ENCODE data around the gene P4HB.

P4HB gene

GRCh38 chr17:81859906-81860755 lies at the start of gene P4HB:
Gene P4HB, minus strand, starts transcription at chr17:81860535. Its CDS starts 64 bp downstream, at chr17:81860471.
- DNase-seq, result no peak

- no peak for DNase-seq
Observed at GRCh38 chr17:81909231-81909630, 48.9 kb upstream of the P4HB start.

DNA sequence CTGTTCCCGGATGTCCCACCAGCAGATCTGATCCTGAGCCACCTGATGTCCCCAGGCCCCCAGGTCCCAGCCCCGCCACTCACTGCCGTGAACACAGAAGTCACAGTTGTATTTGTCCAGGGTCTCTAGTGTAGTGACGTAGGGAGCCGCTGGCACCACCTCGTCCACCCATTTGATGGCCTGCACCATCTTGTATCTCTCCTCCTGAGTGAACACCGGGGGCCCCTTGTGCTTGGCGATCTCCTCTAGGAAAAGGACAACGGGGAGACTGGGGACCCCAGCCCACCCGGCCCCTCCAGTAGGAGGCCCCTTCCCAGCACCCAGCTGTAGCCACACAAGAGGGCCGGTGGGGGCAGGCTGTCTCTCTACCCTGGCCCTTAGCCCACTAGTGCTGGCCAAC lies 48.5 kb upstream of the P4HB start:
- DNase-seq, result no peak

- DNase-seq, result no peak
Observed at GRCh38 chr17:81907219-81908145, 47.1 kb upstream of the P4HB start.

DNA sequence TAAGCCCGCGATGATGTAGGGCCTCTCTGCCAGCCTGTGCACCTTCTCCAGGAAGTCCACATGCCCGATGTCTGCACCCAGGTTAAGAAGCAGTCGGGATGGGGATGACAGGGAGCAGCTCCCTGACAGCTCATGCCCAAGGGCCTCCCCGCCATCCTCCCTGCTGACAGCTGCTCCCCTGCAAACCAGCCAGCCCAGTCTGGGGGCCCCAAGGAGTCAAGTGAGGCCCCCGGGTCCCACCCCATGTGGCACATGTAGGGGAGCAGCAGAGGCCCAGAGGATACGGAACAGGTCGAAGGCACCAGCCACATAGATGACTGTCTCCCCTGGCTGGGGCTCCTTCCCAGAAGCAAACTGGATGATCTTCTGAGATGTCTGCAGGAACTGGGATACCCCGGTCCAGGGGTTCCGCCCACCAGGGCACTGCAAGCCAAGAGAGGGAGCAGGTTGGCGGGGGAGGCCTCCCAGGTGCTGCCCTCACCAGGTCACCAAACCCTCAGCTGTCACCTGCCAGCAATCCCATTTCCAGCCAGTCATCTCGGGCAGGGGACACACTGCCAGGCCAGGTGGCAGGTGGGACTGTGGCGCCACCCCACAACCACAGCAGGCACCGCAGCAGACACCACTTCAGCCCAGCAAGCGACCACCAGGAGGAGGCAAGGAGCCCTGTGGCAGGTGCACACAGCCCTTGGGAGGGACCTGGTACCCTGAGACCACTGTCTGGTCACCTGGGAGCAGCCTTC lies 46.3 kb upstream of the P4HB start:
- no peak for DNase-seq

DNA sequence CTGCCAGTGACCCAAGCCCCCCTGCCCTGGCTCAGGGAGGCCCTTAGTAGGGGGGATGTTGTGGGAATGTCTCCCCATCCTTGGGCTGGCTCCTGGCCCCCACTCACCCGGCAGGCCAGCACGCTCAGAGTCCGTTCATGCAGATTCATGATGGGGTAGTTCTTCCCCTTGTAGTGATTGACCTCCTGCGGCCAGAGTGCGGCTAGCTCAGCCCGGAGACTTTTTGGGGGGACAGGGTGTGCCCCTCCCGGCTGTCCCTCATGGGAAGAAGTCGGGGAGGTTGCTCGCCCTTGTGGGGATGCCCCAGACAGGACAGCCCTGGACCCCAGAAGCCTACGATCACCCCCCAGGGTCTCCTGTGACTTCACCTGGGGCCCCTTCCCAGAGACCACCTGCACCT lies 45.7 kb upstream of the P4HB start:
- no peak for DNase-seq

GRCh38 chr17:81905424-81905875 lies 45.1 kb upstream of the P4HB start:
- no peak for DNase-seq

GRCh38 chr17:81904600-81905423 lies 44.5 kb upstream of the P4HB start:
- no peak for DNase-seq

- DNase-seq, result no peak
Observed at GRCh38 chr17:81903896-81904599, 43.7 kb upstream of the P4HB start.

DNA sequence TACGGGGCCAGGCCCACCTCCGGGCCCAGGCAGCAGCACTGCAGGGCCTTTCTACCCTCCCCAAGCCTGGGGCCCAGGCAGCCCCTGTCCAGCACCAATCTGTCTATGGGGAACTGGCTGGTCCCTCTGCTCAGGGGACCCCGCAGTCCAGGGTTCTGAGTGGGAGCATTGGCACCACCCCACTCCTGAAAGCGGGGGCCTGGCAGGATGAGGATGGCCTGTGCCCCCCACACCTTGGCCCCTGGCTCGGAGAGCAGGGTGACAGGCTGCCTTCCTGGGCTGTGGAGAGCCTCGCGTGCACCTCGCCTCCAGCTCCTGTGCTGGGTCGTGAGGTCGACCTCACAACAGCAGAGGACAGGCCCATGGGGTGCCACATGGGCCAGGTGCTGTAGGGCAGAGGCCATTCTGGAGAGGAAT lies 43.1 kb upstream of the P4HB start:
- DNase-seq, result no peak

DNA sequence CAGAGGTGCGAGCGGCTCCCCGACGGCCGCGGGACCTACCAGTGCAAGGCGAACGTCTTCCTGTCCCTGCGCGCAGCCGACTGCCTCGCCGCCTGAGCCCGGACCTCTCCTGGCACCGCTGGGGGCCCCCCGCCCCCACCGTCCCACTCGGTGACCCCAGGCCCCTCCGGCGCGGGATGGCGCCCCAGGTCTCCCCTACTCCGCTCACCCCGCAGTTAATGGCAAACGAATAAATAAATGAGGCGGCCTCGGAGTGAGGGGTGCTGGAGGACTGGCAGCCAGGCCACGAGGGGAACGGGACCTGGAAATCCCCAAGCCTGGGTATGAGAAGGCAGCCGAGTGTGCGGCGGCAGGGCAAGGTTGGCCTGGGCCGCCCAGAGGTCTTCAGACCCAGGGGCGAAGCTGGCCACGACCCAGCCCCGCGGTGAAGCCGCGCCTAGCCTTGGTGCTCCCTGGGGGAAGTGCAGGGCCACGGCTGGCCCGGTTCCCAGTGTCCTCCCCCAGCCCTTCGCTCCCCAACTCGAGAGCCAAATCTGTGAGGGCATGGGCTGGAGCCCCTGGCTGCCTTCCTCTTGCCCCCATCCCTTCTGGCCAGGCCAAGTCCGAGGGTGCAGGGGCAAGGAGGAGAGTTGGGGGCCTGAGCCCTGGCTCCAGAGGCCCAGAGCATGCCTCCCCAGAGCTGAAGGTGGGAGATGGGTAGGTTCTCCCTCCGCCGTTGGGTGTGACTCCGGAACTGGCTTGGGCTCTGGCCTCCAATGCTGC lies 42.5 kb upstream of the P4HB start:
- DNase-seq, result no peak

GRCh38 chr17:81902023-81902652 lies 41.8 kb upstream of the P4HB start, which contains the start of gene NPB:
Gene NPB, plus strand, starts transcription at chr17:81902238. Its CDS starts 40 bp downstream, at chr17:81902278.
- no peak for DNase-seq

- no peak for DNase-seq
Observed at GRCh38 chr17:81901167-81902022, 41.1 kb upstream of the P4HB start.

DNA sequence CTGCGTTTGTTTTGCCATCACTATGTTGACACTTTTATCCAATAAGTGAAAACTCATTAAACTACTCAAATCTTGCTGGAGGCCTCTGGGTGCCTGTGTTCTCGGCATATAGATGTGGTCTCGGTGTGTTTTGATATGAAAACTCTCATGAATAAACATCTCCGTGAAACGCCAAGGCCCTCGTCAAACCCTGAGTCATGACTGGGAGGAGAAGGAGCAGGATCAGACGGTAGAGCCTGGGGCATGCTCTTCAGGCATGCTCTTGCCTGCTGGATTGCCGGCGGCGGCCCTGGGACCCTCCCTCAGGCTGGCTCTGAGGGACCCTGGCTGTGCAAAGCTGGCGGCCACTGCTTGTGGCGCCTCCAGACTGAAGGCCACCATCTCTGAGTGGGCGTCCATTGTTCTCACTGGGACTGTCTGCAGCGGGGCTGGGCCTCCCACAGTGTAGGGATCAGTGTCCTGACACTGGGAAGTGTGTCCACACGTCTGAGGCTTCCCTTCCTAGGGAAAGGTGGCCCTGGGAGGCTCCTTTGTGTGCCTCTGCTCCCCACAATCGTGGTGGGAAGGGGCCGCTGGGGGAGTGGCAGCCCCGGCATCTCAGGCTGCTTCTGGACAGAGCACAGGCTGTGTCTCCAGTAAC lies 40.0 kb upstream of the P4HB start:
- no peak for DNase-seq

GRCh38 chr17:81899514-81900166 lies 39.3 kb upstream of the P4HB start:
- DNase-seq, result no peak

- DNase-seq, result no peak
Observed at GRCh38 chr17:81898885-81899284, 38.5 kb upstream of the P4HB start.

GRCh38 chr17:81898029-81898866 lies 37.9 kb upstream of the P4HB start:
- DNase-seq, result peak; percentile 81

Measured in fibroblast of upper back skin (primary cell).